Smooth muscle cell of the brain vasculature (primary cell): ENCODE data around the gene OR2T6.
"Not testable (repeated sequence)": the region's sequence is repeated elsewhere in the genome, so short reads cannot be mapped to it uniquely, and the experiment has no call there.

ENCODE experiments used
- DNase-seq: peaks from one replicate; pipeline ENCODE4 v3.0.0-alpha.2; 2012; ENCODE audit warnings: low read depth, low spot score

The OR2T6 gene

GRCh38 chr1:248375446-248375845 lies at the start of gene OR2T6:
OR2T6 (plus strand) TSS chr1:248375746; CDS start chr1:248387609, 11,863 bp downstream.
- DNase-seq, result no peak

- no peak for DNase-seq
These were observed 32.1 kb upstream of the OR2T6 start for GRCh38 chr1:248343451-248343850.

- DNase-seq, result no peak
These were observed 27.1 kb upstream of the OR2T6 start, which contains the start of gene OR14C36 for GRCh38 chr1:248348475-248348874. OR14C36 (plus strand) TSS chr1:248348775; CDS start chr1:248348775, 0 bp downstream.

GRCh38 chr1:248359415-248359814 lies 16.1 kb upstream of the OR2T6 start:
- no peak for DNase-seq

- no peak for DNase-seq
These were observed 14.3 kb upstream of the OR2T6 start, which contains the start of gene OR2T4 for GRCh38 chr1:248361121-248361715. OR2T4 (plus strand) TSS chr1:248361665; CDS start chr1:248361665, 0 bp downstream.

- no peak for DNase-seq
These were observed 8.9 kb upstream of the OR2T6 start for GRCh38 chr1:248366609-248367008.

GRCh38 chr1:248372394-248372793 lies 3.2 kb upstream of the OR2T6 start:
- DNase-seq, result no peak

GRCh38 chr1:248373761-248374160 lies 1.8 kb upstream of the OR2T6 start:
- no peak for DNase-seq

- DNase-seq, result no peak
These were observed 1.4 kb downstream of the OR2T6 start for GRCh38 chr1:248376916-248377315.

- no peak for DNase-seq
These were observed 5.3 kb downstream of the OR2T6 start for GRCh38 chr1:248380854-248381253.

GRCh38 chr1:248388426-248388825 lies 12.9 kb downstream of the OR2T6 start:
- DNase-seq, result no peak

GRCh38 chr1:248393050-248393449 lies 17.5 kb downstream of the OR2T6 start:
- no peak for DNase-seq

GRCh38 chr1:248402748-248403147 lies 27.2 kb downstream of the OR2T6 start, which contains the start of gene OR2T1:
OR2T1 (plus strand) TSS chr1:248403048; CDS start chr1:248406148, 3,100 bp downstream.
- no peak for DNase-seq

GRCh38 chr1:248404024-248404423 lies 28.5 kb downstream of the OR2T6 start:
- no peak for DNase-seq

- DNase-seq, result no peak
These were observed 31.5 kb downstream of the OR2T6 start for GRCh38 chr1:248406721-248407692.

- DNase-seq, result no peak
These were observed 40.7 kb downstream of the OR2T6 start for GRCh38 chr1:248416226-248416625.

- no peak for DNase-seq
These were observed 42.3 kb downstream of the OR2T6 start for GRCh38 chr1:248417854-248418253.

GRCh38 chr1:248421384-248421783 lies 45.8 kb downstream of the OR2T6 start:
- DNase-seq, result no peak

GRCh38 chr1:248427526-248428191 lies 52.1 kb downstream of the OR2T6 start:
- not testable (repeated sequence) for DNase-seq

GRCh38 chr1:248428192-248428533 lies 52.6 kb downstream of the OR2T6 start:
- not testable (repeated sequence) for DNase-seq

GRCh38 chr1:248431683-248432082 lies 56.1 kb downstream of the OR2T6 start:
- not testable (repeated sequence) for DNase-seq

- not testable (repeated sequence) for DNase-seq
These were observed 56.7 kb downstream of the OR2T6 start for GRCh38 chr1:248432201-248432600.
